ENCODE results near the gene GABRA6.

DNA sequence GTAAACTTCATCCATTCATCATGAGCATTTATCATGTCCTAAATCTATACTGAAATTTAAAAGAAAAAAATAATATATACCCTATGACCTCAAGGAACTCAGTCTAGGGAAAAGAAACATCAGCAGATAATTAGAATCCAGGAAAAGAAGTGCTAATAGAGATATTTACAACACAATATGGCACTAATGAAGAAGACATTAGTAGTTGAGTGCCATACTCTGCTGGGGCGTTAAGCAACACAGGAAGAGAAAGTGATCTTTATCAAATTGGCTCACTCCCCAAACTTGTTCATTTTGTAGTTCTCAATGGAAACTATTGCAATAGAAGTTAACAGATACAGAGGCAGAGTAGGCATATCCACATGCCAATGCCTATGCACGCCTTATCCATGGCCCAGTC, 27.5 kb downstream of the GABRA6 start:
- TF ChIP-seq, protein P1, sequence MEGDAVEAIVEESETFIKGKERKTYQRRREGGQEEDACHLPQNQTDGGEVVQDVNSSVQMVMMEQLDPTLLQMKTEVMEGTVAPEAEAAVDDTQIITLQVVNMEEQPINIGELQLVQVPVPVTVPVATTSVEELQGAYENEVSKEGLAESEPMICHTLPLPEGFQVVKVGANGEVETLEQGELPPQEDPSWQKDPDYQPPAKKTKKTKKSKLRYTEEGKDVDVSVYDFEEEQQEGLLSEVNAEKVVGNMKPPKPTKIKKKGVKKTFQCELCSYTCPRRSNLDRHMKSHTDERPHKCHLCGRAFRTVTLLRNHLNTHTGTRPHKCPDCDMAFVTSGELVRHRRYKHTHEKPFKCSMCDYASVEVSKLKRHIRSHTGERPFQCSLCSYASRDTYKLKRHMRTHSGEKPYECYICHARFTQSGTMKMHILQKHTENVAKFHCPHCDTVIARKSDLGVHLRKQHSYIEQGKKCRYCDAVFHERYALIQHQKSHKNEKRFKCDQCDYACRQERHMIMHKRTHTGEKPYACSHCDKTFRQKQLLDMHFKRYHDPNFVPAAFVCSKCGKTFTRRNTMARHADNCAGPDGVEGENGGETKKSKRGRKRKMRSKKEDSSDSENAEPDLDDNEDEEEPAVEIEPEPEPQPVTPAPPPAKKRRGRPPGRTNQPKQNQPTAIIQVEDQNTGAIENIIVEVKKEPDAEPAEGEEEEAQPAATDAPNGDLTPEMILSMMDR (IDR thresholded peaks at IDR 0.05): no peak
- no peak for TF ChIP-seq POLR2A (IDR thresholded peaks at IDR 0.05)
